Stomach smooth muscle (tissue), 2 donors: ENCODE data around the gene NRXN3.
"Not testable (repeated sequence)": the region's sequence is repeated elsewhere in the genome, so short reads cannot be mapped to it uniquely, and the experiment has no call there.

ENCODE experiments used
- H3K27ac ChIP-seq: one replicate; pipeline ENCODE4 v1.7.0; 2013; ENCODE audit warnings: mild to moderate bottlenecking, low read length, inconsistent platforms
- H3K27me3 ChIP-seq, 2 donors: one replicate each; pipeline ENCODE4 v1.7.0; 2013; ENCODE audit warnings: low read length in 2 of 2; ENCODE audit not compliant: insufficient read depth in 2 of 2, control insufficient read depth in 1 of 2
- H3K36me3 ChIP-seq, 2 donors: one replicate each; pipeline ENCODE4 v1.7.0; 2013; ENCODE audit warnings: low read length in 2 of 2; ENCODE audit not compliant: control insufficient read depth in 2 of 2, insufficient read depth in 2 of 2
- H3K4me1 ChIP-seq: one replicate; pipeline ENCODE4 v1.7.0; 2013; ENCODE audit warnings: low read length; ENCODE audit not compliant: control insufficient read depth, insufficient read depth
- H3K4me3 ChIP-seq, 2 donors: one replicate each; pipeline ENCODE4 v1.7.0; 2013; ENCODE audit warnings: low read length in 2 of 2
- H3K9ac ChIP-seq, 2 donors: one replicate each; pipeline ENCODE4 v1.7.0; 2013; ENCODE audit warnings: low read length in 2 of 2, mild to moderate bottlenecking in 1 of 2
- H3K9me3 ChIP-seq, 2 donors: one replicate each; pipeline ENCODE4 v1.7.0; 2013; ENCODE audit warnings: low read length in 2 of 2; ENCODE audit not compliant: control insufficient read depth in 2 of 2
- donor health status: healthy.
- donor health status: Pancreatic carcinoma.

NRXN3 gene

GRCh38 chr14:79740066-79740601, 1570.0 kb downstream of the NRXN3 start:
- H3K27me3 ChIP-seq: no peaks in the 10 kb centered on the region
- peaks cover 3% of the 10 kb centered on the region in 2 donors for H3K36me3 ChIP-seq
- no peak overlapping the region for H3K27ac ChIP-seq
- no peak overlapping the region for H3K4me3 ChIP-seq
- no peaks in the 10 kb centered on the region for H3K4me1 ChIP-seq
- H3K9me3 ChIP-seq: peaks cover 0 to 10% of the 10 kb centered on the region in 2 donors
- H3K9ac ChIP-seq: no peak overlapping the region

- no peaks in the 10 kb centered on the region for H3K27me3 ChIP-seq
- no peaks in the 10 kb centered on the region for H3K36me3 ChIP-seq
- no peak overlapping the region for H3K27ac ChIP-seq
- no peak overlapping the region for H3K9ac ChIP-seq
- peaks cover 0 to 4% of the 10 kb centered on the region in 2 donors for H3K9me3 ChIP-seq
- no peaks in the 10 kb centered on the region for H3K4me1 ChIP-seq
- H3K4me3 ChIP-seq: no peak overlapping the region
Observed at GRCh38 chr14:79742142-79742541, 1572.0 kb downstream of the NRXN3 start.

- Histone ChIP-seq H3K27me3 (no peaks in the 10 kb centered on the region), H3K9ac (no peak overlapping the region), H3K36me3 (no peaks in the 10 kb centered on the region), H3K9me3 (no peaks in the 10 kb centered on the region), H3K4me1 (no peaks in the 10 kb centered on the region), H3K4me3 (no peak overlapping the region), H3K27ac (no peak overlapping the region)
Observed at GRCh38 chr14:79745046-79745445, 1574.9 kb downstream of the NRXN3 start.

GRCh38 chr14:79749065-79749464, 1578.9 kb downstream of the NRXN3 start:
- Histone ChIP-seq H3K27ac (no peak overlapping the region), H3K4me3 (no peak overlapping the region), H3K27me3 (no peaks in the 10 kb centered on the region), H3K4me1 (no peaks in the 10 kb centered on the region), H3K36me3 (no peaks in the 10 kb centered on the region), H3K9ac (no peak overlapping the region), H3K9me3 (no peaks in the 10 kb centered on the region)

GRCh38 chr14:79758985-79759384, 1588.8 kb downstream of the NRXN3 start:
- Histone ChIP-seq H3K36me3 (no peaks in the 10 kb centered on the region), H3K9me3 (no peaks in the 10 kb centered on the region), H3K4me3 (no peak overlapping the region), H3K27me3 (no peaks in the 10 kb centered on the region), H3K27ac (no peak overlapping the region), H3K4me1 (no peaks in the 10 kb centered on the region), H3K9ac (no peak overlapping the region)

- Histone ChIP-seq H3K9ac (no peak overlapping the region), H3K9me3 (no peaks in the 10 kb centered on the region), H3K4me3 (no peak overlapping the region), H3K27ac (no peak overlapping the region), H3K36me3 (peaks cover 0 to 2% of the 10 kb centered on the region in 2 donors), H3K27me3 (no peaks in the 10 kb centered on the region), H3K4me1 (no peaks in the 10 kb centered on the region)
Observed at GRCh38 chr14:79764323-79764722, 1594.2 kb downstream of the NRXN3 start.

- Histone ChIP-seq H3K36me3 (peaks cover 0 to 2% of the 10 kb centered on the region in 2 donors), H3K9ac (no peak overlapping the region), H3K27me3 (no peaks in the 10 kb centered on the region), H3K4me1 (no peaks in the 10 kb centered on the region), H3K4me3 (no peak overlapping the region), H3K27ac (no peak overlapping the region), H3K9me3 (no peaks in the 10 kb centered on the region)
Observed at GRCh38 chr14:79766511-79766910, 1596.3 kb downstream of the NRXN3 start.

GRCh38 chr14:79767251-79767650, 1597.1 kb downstream of the NRXN3 start:
- Histone ChIP-seq H3K4me1 (no peaks in the 10 kb centered on the region), H3K27ac (no peak overlapping the region), H3K36me3 (peaks cover 0 to 2% of the 10 kb centered on the region in 2 donors), H3K9ac (no peak overlapping the region), H3K9me3 (no peaks in the 10 kb centered on the region), H3K27me3 (no peaks in the 10 kb centered on the region), H3K4me3 (no peak overlapping the region)

- H3K27ac ChIP-seq, H3K4me1 ChIP-seq, H3K9ac ChIP-seq, H3K4me3 ChIP-seq, H3K9me3 ChIP-seq, H3K36me3 ChIP-seq, H3K27me3 ChIP-seq: not testable (repeated sequence)
Observed at GRCh38 chr14:79767721-79768120, 1597.5 kb downstream of the NRXN3 start.

- H3K27ac ChIP-seq: no peak overlapping the region
Observed at GRCh38 chr14:79781882-79782281, 1611.7 kb downstream of the NRXN3 start.

GRCh38 chr14:79783041-79783440, 1612.9 kb downstream of the NRXN3 start:
- Histone ChIP-seq H3K9me3 (no peaks in the 10 kb centered on the region), H3K9ac (no peak overlapping the region), H3K4me1 (no peaks in the 10 kb centered on the region), H3K27me3 (no peaks in the 10 kb centered on the region), H3K36me3 (no peaks in the 10 kb centered on the region), H3K4me3 (no peak overlapping the region), H3K27ac (no peak overlapping the region)

More at GRCh38 chr14:79781882-79782281, 1611.7 kb downstream of the NRXN3 start:
- Histone ChIP-seq H3K9ac (no peak overlapping the region), H3K4me3 (no peak overlapping the region), H3K9me3 (no peaks in the 10 kb centered on the region), H3K27me3 (no peaks in the 10 kb centered on the region), H3K36me3 (no peaks in the 10 kb centered on the region), H3K4me1 (no peaks in the 10 kb centered on the region)
